PC-9 (cell line): ENCODE results near the gene FAM3D.

Experiments
- CTCF ChIP-seq: fragments of 200-600 bp; sonication (generic); conservative IDR thresholded peaks from 2 replicates; pipeline ENCODE4 v1.6.1; 2017; ENCODE audit warnings: mixed run types, antibody characterized with exemption, mild to moderate bottlenecking, moderate library complexity
- EZH2 ChIP-seq: fragments of 200-600 bp; sonication (generic); IDR thresholded peaks from 2 replicates; pipeline ENCODE4 v1.8.0; 2017; ENCODE audit warnings: antibody characterized with exemption, low read depth

DNA sequence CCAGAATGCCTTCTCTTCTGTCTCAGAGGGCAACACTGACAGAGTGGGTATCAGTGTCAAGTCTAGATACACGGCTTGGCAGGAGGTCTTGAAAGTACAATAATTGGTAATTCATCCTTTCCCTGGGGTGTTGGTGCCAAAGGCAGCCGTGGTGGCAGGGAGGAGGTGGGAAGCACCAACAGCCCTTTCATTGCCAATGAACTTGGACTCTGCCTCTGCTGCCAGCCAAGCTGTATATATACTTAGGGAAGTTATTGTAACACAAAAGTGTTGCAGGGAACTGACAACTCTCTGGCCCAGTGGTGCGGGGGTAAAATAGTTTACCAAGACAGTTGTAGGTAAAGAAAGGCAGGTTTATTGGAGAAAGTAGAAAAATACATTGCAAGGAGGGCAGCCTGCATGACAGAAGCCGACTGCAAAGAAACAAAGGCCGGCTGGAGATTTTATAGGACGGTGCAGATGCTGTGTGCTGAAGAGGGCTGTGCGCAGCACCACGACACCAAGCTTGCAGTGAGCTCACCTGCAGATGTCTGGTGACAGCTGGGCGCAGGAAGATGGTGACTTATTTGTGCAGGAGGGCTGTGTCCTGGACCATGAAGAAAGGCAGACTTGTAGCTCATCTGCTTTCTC, 4.0 kb upstream of the FAM3D start:
- TF ChIP-seq EZH2 (no peak), CTCF (no peak)
